ENCODE data around the gene SEMA5A. TPM values are rescaled to one million over a fixed set of nuclear protein-coding genes. Genes with fewer than 3 reads are reported as not detected.

Gene SEMA5A
- total RNA-seq, 1 experiment from 2014 or later: 9.3 TPM

DNA sequence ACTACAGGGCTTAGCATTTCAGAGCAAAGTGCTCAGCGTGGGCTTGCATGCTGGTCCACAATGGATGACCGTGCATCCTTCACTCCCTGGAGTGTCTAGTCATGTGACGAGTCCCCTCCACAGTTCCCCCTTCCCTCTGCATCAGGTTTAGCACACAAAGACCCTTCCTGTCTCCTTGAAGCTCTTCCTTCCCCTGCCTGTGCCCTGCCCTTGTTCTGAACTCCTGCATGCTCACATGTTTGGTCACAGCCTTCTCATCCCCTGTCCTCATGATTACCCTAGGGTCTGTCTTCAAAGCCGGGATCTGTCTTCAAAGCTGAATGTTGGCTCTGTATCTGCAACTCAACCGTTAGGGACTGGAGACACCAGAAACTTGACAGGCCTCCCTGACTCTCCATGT, 388.9 kb downstream of the SEMA5A start:
- Mint-ChIP-seq H3K4me1 (no peaks in the 10 kb centered on the region), H3K27me3 (ENCODE audit: low read depth) (no peaks in the 10 kb centered on the region), H3K27ac (no peak overlapping the region), H3K36me3 (no peaks in the 10 kb centered on the region), H3K4me3 (no peak overlapping the region), H3K9me3 (peaks cover 12% of the 10 kb centered on the region)
- ChIA-PET CTCF (no interaction called here), POLR2A (no interaction called here)
- no peak for DNase-seq (ENCODE audit: low spot score)
- no peak for ATAC-seq
- TF ChIP-seq FOXK1 (CRISPR knock-in tag; IDR thresholded peaks at IDR 0.05) (no peak), ESRRA (CRISPR knock-in tag; IDR thresholded peaks at IDR 0.05; ENCODE audit: borderline replicate concordance) (no peak)
- TF ChIP-seq, protein P1, sequence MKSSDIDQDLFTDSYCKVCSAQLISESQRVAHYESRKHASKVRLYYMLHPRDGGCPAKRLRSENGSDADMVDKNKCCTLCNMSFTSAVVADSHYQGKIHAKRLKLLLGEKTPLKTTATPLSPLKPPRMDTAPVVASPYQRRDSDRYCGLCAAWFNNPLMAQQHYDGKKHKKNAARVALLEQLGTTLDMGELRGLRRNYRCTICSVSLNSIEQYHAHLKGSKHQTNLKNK (CRISPR knock-in tag; IDR thresholded peaks at IDR 0.05): no peak

DNA sequence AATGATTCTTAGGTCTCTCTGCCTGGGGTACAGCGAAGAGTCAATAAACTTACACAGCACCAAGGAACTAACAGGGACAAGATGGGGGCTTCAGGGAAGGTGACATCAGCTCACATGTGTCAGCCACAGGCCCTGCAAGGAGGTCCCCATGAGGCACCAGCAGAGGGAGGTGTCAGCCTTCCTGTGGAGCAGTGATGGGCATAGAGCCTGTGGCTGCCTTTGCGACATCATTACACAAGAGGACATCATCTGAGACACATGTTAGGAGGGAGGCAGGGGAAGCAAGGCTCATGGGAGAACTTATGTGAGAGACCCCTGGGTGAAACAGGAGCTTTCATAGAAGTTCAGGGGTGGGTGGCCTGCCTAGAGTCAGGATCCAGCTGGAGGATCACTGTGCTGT, 389.6 kb downstream of the SEMA5A start:
- ATAC-seq (peak; percentile 98), DNase-seq (ENCODE audit: low spot score) (peak; percentile 58)
- no peaks in the 10 kb centered on the region for H3K4me1 Mint-ChIP-seq
- H3K27me3 Mint-ChIP-seq (ENCODE audit: low read depth): no peaks in the 10 kb centered on the region
- H3K4me3 Mint-ChIP-seq: no peak overlapping the region
- no peaks in the 10 kb centered on the region for H3K36me3 Mint-ChIP-seq
- POLR2A ChIA-PET: no interaction called here
- H3K9me3 Mint-ChIP-seq: peaks cover 12% of the 10 kb centered on the region
- no peak overlapping the region for H3K27ac Mint-ChIP-seq
- CTCF ChIA-PET: interaction anchor here (0.6 to 1.0 kb wide), 6 partner anchors 77 to 382 kb away, joined by 3 to 4 read pairs (median 4); no protein-coding TSS in a partner anchor
- TF ChIP-seq, protein P2, sequence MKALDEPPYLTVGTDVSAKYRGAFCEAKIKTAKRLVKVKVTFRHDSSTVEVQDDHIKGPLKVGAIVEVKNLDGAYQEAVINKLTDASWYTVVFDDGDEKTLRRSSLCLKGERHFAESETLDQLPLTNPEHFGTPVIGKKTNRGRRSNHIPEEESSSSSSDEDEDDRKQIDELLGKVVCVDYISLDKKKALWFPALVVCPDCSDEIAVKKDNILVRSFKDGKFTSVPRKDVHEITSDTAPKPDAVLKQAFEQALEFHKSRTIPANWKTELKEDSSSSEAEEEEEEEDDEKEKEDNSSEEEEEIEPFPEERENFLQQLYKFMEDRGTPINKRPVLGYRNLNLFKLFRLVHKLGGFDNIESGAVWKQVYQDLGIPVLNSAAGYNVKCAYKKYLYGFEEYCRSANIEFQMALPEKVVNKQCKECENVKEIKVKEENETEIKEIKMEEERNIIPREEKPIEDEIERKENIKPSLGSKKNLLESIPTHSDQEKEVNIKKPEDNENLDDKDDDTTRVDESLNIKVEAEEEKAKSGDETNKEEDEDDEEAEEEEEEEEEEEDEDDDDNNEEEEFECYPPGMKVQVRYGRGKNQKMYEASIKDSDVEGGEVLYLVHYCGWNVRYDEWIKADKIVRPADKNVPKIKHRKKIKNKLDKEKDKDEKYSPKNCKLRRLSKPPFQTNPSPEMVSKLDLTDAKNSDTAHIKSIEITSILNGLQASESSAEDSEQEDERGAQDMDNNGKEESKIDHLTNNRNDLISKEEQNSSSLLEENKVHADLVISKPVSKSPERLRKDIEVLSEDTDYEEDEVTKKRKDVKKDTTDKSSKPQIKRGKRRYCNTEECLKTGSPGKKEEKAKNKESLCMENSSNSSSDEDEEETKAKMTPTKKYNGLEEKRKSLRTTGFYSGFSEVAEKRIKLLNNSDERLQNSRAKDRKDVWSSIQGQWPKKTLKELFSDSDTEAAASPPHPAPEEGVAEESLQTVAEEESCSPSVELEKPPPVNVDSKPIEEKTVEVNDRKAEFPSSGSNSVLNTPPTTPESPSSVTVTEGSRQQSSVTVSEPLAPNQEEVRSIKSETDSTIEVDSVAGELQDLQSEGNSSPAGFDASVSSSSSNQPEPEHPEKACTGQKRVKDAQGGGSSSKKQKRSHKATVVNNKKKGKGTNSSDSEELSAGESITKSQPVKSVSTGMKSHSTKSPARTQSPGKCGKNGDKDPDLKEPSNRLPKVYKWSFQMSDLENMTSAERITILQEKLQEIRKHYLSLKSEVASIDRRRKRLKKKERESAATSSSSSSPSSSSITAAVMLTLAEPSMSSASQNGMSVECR (CRISPR knock-in tag; IDR thresholded peaks at IDR 0.05; ENCODE audit: borderline replicate concordance): no peak
- TF ChIP-seq, protein P3, sequence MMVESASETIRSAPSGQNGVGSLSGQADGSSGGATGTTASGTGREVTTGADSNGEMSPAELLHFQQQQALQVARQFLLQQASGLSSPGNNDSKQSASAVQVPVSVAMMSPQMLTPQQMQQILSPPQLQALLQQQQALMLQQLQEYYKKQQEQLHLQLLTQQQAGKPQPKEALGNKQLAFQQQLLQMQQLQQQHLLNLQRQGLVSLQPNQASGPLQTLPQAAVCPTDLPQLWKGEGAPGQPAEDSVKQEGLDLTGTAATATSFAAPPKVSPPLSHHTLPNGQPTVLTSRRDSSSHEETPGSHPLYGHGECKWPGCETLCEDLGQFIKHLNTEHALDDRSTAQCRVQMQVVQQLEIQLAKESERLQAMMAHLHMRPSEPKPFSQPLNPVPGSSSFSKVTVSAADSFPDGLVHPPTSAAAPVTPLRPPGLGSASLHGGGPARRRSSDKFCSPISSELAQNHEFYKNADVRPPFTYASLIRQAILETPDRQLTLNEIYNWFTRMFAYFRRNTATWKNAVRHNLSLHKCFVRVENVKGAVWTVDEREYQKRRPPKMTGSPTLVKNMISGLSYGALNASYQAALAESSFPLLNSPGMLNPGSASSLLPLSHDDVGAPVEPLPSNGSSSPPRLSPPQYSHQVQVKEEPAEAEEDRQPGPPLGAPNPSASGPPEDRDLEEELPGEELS (CRISPR knock-in tag; IDR thresholded peaks at IDR 0.05): no peak
- TF ChIP-seq, protein P4, sequence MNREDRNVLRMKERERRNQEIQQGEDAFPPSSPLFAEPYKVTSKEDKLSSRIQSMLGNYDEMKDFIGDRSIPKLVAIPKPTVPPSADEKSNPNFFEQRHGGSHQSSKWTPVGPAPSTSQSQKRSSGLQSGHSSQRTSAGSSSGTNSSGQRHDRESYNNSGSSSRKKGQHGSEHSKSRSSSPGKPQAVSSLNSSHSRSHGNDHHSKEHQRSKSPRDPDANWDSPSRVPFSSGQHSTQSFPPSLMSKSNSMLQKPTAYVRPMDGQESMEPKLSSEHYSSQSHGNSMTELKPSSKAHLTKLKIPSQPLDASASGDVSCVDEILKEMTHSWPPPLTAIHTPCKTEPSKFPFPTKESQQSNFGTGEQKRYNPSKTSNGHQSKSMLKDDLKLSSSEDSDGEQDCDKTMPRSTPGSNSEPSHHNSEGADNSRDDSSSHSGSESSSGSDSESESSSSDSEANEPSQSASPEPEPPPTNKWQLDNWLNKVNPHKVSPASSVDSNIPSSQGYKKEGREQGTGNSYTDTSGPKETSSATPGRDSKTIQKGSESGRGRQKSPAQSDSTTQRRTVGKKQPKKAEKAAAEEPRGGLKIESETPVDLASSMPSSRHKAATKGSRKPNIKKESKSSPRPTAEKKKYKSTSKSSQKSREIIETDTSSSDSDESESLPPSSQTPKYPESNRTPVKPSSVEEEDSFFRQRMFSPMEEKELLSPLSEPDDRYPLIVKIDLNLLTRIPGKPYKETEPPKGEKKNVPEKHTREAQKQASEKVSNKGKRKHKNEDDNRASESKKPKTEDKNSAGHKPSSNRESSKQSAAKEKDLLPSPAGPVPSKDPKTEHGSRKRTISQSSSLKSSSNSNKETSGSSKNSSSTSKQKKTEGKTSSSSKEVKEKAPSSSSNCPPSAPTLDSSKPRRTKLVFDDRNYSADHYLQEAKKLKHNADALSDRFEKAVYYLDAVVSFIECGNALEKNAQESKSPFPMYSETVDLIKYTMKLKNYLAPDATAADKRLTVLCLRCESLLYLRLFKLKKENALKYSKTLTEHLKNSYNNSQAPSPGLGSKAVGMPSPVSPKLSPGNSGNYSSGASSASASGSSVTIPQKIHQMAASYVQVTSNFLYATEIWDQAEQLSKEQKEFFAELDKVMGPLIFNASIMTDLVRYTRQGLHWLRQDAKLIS (CRISPR knock-in tag; IDR thresholded peaks at IDR 0.05; ENCODE audit: borderline replicate concordance): no peak
- TF ChIP-seq ZNF138 (CRISPR knock-in tag; conservative IDR thresholded peaks at IDR 0.05): no peak
- TF ChIP-seq, protein P1 (CRISPR knock-in tag; IDR thresholded peaks at IDR 0.05): no peak
- TF ChIP-seq, protein P5, sequence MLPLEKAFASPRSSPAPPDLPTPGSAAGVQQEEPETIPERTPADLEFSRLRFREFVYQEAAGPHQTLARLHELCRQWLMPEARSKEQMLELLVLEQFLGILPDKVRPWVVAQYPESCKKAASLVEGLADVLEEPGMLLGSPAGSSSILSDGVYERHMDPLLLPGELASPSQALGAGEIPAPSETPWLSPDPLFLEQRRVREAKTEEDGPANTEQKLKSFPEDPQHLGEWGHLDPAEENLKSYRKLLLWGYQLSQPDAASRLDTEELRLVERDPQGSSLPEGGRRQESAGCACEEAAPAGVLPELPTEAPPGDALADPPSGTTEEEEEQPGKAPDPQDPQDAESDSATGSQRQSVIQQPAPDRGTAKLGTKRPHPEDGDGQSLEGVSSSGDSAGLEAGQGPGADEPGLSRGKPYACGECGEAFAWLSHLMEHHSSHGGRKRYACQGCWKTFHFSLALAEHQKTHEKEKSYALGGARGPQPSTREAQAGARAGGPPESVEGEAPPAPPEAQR (CRISPR knock-in tag; IDR thresholded peaks at IDR 0.05): no peak
- TF ChIP-seq, protein P6, sequence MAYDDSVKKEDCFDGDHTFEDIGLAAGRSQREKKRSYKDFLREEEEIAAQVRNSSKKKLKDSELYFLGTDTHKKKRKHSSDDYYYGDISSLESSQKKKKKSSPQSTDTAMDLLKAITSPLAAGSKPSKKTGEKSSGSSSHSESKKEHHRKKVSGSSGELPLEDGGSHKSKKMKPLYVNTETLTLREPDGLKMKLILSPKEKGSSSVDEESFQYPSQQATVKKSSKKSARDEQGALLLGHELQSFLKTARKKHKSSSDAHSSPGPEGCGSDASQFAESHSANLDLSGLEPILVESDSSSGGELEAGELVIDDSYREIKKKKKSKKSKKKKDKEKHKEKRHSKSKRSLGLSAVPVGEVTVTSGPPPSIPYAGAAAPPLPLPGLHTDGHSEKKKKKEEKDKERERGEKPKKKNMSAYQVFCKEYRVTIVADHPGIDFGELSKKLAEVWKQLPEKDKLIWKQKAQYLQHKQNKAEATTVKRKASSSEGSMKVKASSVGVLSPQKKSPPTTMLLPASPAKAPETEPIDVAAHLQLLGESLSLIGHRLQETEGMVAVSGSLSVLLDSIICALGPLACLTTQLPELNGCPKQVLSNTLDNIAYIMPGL (CRISPR knock-in tag; IDR thresholded peaks at IDR 0.05): no peak
- TF ChIP-seq, protein P7, sequence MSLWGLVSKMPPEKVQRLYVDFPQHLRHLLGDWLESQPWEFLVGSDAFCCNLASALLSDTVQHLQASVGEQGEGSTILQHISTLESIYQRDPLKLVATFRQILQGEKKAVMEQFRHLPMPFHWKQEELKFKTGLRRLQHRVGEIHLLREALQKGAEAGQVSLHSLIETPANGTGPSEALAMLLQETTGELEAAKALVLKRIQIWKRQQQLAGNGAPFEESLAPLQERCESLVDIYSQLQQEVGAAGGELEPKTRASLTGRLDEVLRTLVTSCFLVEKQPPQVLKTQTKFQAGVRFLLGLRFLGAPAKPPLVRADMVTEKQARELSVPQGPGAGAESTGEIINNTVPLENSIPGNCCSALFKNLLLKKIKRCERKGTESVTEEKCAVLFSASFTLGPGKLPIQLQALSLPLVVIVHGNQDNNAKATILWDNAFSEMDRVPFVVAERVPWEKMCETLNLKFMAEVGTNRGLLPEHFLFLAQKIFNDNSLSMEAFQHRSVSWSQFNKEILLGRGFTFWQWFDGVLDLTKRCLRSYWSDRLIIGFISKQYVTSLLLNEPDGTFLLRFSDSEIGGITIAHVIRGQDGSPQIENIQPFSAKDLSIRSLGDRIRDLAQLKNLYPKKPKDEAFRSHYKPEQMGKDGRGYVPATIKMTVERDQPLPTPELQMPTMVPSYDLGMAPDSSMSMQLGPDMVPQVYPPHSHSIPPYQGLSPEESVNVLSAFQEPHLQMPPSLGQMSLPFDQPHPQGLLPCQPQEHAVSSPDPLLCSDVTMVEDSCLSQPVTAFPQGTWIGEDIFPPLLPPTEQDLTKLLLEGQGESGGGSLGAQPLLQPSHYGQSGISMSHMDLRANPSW (CRISPR knock-in tag; conservative IDR thresholded peaks at IDR 0.05; ENCODE audit: low read depth): no peak
- TF ChIP-seq, protein P8, sequence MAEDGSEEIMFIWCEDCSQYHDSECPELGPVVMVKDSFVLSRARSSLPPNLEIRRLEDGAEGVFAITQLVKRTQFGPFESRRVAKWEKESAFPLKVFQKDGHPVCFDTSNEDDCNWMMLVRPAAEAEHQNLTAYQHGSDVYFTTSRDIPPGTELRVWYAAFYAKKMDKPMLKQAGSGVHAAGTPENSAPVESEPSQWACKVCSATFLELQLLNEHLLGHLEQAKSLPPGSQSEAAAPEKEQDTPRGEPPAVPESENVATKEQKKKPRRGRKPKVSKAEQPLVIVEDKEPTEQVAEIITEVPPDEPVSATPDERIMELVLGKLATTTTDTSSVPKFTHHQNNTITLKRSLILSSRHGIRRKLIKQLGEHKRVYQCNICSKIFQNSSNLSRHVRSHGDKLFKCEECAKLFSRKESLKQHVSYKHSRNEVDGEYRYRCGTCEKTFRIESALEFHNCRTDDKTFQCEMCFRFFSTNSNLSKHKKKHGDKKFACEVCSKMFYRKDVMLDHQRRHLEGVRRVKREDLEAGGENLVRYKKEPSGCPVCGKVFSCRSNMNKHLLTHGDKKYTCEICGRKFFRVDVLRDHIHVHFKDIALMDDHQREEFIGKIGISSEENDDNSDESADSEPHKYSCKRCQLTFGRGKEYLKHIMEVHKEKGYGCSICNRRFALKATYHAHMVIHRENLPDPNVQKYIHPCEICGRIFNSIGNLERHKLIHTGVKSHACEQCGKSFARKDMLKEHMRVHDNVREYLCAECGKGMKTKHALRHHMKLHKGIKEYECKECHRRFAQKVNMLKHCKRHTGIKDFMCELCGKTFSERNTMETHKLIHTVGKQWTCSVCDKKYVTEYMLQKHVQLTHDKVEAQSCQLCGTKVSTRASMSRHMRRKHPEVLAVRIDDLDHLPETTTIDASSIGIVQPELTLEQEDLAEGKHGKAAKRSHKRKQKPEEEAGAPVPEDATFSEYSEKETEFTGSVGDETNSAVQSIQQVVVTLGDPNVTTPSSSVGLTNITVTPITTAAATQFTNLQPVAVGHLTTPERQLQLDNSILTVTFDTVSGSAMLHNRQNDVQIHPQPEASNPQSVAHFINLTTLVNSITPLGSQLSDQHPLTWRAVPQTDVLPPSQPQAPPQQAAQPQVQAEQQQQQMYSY (CRISPR knock-in tag; IDR thresholded peaks at IDR 0.05): no peak
- no peak for TF ChIP-seq RORB (CRISPR knock-in tag; IDR thresholded peaks at IDR 0.05)

Data from WTC11 (cell line).